WTC11 (cell line): ENCODE data around the gene PCSK2.

Experiments
- JUN ChIP-seq: sonication (generic); formaldehyde crosslinking; IDR thresholded peaks from 2 replicates; pipeline ENCODE4 v1.8.0; 2023; ENCODE audit warnings: mild to moderate bottlenecking, missing genetic modification reagents
- PRDM15 ChIP-seq: sonication (generic); formaldehyde crosslinking; IDR thresholded peaks from 2 replicates; pipeline ENCODE4 v1.8.0; 2022; ENCODE audit warnings: missing genetic modification reagents
- TF ChIP-seq, protein P1 (sequence below): sonication (generic); formaldehyde crosslinking; IDR thresholded peaks from 2 replicates; pipeline ENCODE4 v1.8.0; 2022; ENCODE audit warnings: mild to moderate bottlenecking, missing genetic modification reagents

DNA sequence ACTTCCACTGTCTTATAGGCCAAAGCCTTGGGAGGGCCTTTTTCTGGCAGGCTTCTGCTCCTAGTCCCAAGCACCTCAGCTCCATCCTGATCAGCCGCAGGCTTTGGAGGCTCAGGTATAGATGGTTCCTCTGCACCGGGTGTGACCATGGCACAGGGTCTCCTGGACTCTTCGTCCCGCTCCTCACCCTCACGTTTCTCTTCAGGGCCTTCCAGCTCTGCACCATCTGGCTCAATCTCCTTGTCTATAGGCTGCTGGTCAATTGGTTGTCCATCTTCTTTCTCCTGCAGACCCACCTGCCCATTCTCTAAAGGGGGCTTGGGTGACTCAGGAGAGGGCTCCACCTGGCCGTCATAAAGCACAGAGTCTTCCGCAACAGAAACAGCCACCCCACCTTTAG is 267.4 kb downstream of the PCSK2 start:
- TF ChIP-seq, protein P1, sequence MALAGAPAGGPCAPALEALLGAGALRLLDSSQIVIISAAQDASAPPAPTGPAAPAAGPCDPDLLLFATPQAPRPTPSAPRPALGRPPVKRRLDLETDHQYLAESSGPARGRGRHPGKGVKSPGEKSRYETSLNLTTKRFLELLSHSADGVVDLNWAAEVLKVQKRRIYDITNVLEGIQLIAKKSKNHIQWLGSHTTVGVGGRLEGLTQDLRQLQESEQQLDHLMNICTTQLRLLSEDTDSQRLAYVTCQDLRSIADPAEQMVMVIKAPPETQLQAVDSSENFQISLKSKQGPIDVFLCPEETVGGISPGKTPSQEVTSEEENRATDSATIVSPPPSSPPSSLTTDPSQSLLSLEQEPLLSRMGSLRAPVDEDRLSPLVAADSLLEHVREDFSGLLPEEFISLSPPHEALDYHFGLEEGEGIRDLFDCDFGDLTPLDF (CRISPR knock-in tag), result no peak
- TF ChIP-seq JUN (CRISPR knock-in tag), result no peak
- TF ChIP-seq PRDM15, result no peak
